Stimulated activated CD4-positive, alpha-beta T cell treated with anti-CD3 and anti-CD28 coated beads, Interleukin-2, amount 100 ng/mL, for 48 hours (primary cell): Measurements from ENCODE around the gene AMFR.
"Not testable (repeated sequence)": the region's sequence is repeated elsewhere in the genome, so short reads cannot be mapped to it uniquely, and the experiment has no call there.

Experiments used
- DNase-seq, 2 donors: peaks; one replicate each; pipeline ENCODE4 v3.0.0-alpha.2; 2020

The AMFR gene

DNA sequence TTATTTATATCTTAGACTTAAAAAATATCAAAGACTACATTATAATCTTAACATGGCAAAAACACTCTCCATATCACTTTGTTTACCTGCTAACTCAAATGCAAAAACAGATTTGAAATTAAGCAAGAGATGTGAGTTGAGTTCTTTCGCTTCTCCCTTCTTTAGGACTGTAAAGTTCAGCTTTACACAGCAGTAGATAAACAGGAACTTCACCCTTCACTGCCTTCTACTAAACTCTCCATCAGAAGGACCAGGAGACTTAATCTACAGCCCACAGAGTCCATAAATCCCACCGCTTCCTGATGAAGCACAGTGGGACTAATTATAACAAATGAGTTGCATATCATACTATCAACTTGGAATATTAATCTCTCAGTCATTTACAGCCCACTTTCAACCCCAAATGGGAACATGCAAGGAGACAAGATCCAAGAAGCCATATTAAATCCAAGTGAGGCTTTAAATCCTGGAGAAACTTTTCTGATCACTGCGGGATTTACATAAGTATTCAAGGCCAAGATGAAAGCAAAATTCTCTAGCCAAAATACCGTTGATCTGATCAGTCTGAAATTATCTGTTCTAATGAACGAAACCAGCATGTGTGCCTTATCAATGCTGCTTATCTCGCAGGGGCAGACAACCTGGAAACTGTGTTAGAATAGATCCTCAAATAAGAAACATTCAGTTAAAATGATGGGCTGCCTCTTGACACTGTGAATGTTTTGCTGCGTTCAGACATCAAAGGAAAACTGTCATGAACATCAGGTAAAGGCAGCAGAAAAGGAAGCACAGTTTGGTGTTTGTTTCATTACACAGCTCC, 1.6 kb downstream of the AMFR start:
- DNase-seq, result no peak

DNA sequence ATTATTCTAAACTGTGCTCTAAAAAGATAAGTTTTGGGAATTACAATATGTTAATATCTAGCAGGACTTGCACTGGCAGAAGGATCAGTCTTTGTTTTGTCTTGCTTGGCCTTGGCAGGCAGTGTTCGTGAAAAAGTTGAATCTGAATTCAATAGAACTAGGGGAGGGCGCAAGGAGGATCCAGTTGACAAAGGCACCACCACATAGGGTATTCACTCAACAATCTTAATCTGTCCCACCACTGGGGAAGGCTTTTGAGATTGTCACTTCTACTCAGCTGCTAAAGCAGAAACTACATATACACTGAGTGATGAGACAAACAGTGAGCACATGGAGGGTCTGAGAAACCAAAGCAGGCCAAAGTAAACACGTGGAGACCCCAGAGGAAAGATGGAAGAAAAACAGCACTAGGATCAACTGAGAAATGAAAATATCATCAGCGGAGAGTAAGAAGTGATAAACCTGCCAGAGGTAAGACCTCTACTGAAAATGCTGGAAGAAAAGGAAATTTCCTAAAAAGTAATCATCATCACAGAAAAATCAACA, 2.4 kb downstream of the AMFR start:
- DNase-seq, result no peak

DNA sequence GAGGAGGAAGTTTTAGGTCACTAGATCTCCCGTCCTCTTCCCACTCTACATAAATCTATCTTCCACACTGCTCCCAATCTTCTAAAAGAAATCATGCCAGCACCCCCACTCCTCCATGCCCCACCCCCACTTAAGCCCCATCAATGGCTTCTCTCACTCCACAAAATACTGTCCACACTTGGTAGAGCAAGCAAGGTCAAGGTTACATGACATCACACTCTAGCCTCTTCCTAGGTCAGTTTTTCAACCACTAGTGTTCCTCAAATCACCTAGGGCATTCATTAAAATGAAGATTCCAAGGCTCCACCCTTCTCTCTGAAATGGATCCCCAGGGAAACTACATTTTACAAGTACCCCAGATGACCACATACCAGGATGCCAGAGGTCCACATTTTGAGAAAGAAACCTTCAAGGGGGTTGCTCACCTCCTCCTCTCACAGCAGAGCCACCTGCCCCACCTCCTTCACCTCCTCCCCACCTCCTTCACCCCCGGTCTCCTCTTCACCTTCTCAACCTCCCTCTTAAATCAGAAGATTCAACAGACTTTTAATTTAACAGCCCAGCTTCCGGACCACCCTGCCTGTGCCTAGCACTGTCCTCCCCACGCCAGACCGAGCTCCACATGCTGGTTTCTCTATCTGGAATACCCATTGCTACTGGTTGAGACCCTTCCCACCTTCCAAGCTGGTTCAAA, 3.2 kb downstream of the AMFR start:
- DNase-seq, result no peak

DNA sequence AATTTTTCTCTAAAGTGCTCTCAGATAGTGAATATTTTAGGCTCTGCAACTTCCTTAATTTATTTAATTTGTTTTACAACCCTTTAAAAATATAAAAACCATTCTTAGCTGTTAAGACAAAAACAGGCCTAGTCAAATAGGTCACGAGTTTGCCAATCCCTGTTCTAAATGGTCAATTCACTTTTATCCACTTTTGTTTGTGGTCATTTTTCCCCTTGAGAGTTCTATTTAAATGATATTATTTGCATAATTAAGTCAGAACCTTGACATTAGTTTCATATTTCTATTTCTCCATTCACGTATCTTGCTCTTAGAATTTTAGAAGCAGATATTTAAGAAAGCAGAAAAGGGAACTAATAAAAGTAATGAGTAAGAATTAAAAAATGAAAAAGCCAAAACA, 4.0 kb downstream of the AMFR start:
- DNase-seq, result no peak

DNA sequence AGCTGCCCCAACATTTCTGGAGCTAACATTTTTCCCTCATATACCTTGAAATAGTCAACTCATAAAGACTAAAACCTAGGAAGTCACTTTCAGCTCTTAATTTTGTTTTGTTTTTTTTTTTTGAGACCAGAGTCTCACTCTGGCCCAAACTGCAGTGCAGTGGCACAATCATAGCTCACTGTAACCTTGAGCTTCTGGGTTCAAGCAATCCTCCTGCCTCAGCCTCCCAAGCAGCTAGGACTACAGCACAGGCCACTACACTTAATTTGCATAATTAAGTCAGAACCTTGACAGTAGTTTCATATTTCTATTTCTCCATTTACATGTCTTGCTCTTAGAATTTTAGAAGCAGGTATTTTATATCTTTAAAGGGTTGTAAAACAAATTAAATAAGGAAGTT, 4.7 kb downstream of the AMFR start:
- no peak for DNase-seq

DNA sequence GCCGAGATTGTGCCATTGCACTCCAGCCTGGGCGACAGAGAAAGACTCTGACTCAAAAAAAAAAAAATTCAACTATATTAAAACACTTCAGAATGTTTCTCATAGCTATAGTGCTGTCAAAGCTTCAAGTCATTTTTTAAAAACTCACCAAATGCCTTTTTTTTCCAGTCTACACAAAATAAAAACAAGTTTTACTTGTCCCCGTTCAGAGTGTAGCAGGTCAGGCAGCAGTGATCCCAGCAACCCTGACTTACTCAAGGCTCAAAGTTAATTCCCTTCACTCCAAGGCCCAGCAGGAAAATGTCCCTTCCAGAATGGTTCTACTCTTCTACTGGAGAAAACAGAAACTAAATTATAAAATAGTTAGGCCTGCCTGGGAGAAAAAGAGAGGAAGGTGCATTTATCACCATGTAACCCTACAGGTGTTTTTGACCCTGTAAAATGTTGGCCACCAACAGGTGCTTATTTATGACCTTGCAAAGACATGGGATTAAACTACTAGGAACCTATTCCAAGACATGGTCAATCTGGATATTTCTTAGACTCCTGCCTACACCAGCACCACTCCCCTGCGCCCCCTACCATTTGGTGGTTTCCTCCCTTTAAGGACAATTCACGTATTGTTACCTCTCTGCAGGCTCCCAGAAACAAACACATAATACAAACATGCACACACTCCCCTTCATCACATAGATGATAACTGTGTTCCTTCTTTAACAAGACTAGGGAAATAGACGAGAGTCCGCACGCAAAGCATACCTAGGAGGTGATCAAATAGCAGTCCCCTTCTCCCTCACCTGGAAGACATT, 5.4 kb downstream of the AMFR start:
- no peak for DNase-seq

DNA sequence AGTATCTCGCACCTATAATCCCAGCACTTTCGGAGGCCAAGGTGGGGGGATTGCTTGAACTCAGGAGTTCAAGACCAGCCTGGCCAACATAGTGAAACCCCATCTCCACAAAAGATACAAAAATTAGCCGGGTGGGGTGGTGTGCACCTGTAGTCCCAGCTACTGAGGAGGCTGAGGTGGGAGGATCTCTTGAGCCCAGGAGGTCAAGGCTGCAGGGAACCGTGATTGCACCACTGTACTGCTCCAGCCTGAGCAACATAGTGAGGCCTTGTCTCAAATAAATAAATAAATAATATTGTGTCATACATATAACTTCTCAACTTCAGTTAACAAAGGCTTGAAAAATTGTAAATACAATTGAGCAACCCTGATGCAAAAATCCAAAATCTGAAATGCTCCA, 8.2 kb downstream of the AMFR start:
- no peak for DNase-seq

DNA sequence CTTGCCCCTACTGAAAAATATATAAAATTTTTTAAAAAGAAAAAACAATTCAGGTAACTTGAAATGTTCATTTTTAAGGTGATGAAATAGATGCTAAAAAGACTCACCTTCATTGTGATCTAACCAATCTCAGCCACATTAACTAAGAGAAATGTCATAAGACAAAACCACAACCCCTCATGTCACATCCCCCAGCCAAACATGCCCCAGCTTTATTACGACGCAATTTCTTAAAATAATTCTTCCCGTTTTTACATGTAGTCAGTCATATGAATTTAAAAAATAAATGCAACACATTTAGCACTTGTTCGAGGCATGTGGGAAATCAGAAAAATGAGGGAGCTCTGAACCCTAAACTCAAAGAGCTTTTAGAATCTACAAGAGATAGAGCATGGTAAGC, 9.5 kb downstream of the AMFR start:
- DNase-seq, result no peak

DNA sequence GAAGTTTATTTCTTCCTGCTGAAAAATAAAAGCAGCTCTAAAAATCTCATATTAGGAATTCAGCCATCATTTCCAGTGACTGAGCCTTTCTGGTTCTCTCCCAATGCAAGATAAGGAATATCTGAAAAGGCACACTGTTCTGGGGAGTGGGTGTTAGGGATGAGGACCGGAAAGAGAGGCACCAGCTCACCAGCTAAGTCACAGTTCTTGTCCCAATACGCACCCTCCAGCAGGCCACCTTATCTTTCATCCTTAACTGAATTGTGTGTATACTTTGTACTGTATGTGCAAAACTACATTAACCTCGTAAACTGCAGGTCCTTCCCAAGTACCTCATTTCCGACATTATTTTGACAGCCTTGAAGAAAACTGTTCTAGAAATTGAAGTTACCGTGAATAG, 11.0 kb downstream of the AMFR start:
- DNase-seq, result no peak

DNA sequence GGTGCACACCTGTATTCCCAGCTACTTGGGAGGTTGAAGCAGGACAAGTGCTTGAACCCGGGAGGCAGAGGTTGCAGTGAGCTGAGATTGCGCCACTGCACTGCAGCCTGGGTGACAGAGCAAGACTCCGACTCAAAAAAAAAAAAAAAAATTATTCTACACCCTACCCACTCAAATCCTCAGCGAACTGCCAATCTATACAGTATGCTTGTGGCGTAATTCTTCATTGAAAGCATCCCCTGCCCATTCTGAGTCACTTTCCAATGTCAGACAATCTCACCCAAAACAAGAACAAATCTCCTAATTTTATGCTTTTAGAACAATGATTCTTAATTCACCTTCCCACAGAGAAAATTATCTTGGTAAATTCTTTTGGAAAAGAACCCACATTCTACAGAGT, 12.0 kb downstream of the AMFR start:
- no peak for DNase-seq

DNA sequence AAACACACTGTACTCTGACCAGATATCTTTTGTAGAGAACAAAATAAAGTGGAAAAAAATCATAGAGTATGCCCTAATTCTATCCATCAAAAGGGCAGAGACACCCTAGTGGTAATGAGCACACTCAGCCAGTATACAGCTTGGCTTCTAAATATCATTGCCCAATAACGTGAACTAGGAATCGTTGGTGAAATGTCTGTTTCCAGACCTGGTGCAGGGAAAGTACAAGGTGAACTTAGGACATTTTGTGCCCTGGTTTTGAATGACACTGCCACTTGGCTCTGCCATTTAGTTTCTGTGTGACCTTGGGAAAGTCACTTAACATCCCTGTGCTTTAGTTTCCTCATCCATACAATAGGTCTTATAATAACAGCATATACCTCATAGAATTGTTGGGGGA, 13.7 kb downstream of the AMFR start:
- no peak for DNase-seq

DNA sequence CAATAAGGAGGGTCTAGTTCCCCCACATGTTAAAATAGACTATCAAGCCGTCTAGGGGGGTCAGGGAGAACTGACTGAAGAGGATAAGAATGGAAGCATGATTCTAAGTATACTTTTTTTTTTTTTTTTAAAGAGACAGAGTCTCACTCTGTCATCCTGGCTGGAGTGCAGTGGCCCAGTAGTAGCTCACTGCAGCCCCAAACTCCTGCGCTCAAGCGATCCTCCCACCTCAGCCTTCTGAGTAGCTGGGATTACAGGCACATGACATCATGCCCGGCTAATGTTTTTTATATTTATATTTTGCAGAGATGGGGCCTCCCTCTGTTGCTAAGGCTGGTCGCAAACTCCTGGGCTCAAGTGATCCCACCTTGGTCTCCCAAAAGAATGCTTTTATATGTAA, 14.2 kb downstream of the AMFR start:
- DNase-seq, result no peak

DNA sequence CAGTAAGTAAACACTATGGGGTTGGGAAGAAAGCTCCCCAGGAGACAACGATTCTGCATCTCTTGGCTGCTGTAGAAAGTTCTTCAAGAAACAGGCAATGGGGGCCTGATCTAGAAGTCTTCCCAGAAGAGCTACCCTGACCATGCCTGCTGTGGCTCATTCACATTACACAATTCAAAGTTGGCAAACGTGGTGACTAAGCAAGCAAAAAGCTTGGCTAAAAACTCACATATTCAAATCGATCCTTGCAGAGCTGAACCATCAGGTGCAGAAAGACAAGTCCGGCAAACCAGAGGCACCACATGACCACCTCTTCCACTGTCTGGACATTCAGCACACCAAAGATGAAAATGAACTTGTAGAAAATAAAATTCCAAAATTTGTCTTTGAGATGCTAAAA, 16.1 kb downstream of the AMFR start:
- no peak for DNase-seq

DNA sequence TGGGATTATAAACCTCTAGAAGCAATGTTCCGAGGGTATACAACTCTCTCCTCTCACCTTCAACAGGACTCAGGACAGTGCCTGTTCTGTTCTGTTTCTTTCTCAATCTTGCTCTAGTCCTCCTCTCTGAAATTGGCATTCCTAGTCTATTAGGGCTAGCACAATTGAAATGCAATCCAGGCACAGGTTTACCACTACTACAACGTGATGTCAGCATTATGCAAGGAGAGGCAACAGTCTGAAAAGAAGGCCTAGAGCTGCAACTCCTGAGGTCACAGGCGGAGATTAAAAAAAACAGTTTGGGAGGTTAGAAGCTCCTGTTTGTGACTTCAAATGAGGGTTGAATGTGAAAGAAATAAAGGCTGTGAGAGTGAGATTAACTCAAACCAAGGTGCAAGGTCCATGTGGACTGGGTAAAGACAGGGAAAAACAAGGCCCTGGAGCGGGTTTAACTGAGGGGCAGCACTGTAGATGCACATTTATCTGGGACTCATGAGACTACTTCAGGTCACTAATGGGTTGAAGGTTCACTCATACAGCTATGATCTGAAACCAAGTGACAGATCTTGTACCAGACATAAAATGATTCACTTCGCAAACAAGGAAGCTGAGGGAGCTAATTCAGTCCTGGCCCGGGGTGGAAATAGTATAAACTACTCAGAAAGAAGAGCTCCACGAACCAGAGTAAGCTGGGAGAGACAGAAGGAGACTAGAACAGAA, 16.8 kb downstream of the AMFR start:
- DNase-seq, result no peak

DNA sequence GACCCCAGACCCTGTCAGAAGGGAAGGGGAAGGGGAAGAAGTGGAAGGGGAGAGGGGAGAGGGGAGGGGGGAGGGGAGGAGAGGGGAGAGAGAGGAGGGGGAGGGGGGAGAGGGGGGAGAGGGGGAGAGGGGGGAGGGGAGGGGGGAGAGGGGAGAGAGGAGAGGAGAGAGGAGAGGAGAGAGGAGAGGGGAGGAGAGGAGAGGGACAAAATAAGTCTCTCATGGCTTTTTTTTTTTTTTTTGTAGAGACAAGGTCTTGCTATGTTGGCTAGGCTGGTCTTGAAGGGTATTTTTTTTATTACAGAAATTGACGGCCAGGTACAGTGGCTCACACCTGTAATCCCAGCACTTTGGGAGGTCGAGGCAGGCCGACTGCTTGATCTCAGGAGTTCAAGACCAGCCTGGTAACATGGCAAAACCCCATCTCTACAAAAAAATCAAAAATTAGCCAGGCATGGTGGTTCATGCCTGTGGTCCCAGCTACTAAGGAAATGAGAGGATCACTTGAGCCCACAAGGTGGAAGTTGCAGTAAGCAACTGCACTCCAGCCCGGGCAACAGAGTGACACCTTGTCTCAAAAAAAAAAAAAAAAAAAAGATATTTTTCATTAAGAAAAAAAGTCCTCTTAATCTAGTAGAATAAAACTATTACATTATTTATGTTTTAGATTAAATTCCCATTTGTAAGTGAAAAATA, 19.2 kb downstream of the AMFR start:
- no peak for DNase-seq

DNA sequence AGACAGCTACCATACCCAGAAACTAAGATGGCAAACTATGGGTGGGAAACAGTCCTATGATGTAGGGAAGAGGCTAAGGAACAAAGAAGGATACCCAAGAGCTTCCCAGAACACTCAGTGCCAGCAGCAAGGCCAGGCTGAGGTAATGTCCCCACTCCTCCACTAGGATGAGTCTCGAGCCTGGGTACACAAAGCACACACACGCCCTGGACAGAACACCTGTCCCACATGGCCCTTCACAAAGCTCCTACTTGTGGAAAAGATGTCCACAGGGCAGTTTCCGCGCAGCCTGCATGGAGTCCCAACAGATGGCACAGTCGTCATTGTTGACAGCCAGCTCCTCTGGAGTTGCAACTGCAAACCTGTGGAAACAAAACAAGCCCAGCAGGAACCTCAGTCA, 23.9 kb downstream of the AMFR start:
- no peak for DNase-seq

DNA sequence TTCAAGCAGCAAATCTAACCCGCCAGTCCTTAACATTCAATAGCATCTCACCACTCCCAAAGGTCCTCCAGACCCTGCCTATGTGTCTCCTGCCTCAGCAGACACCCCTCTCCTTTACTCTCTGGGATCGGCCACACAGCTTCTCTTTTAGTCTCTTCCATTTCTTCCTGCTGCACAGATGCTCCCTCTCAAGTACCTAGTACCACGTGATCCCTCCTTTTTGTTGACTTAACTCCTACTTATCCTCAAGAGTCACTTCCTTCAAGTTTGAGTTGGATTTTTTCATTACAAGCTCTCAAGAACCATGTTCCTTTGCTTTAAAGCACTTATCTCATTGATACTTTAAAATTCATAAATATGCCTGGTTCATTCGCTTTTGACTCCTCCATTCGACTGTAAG, 24.9 kb downstream of the AMFR start:
- DNase-seq, result no peak

DNA sequence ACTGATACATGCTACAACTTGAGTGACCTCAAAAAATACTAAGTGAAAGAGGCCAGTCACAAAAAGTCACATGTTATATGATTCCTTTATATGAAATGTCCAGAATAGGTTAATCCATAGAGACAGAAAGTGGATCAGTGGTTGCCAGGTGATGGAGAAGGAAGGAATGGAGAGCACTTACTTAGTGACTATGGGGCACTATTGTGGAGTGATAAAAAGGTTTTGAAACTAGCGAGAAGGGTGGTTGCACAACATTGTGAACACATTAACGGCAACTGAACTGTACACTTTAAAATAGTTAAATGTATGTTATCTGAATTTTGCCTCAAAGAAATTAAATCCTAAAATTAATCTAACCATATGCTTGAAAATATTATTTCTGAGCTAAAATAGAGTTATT, 25.9 kb downstream of the AMFR start:
- no peak for DNase-seq

DNA sequence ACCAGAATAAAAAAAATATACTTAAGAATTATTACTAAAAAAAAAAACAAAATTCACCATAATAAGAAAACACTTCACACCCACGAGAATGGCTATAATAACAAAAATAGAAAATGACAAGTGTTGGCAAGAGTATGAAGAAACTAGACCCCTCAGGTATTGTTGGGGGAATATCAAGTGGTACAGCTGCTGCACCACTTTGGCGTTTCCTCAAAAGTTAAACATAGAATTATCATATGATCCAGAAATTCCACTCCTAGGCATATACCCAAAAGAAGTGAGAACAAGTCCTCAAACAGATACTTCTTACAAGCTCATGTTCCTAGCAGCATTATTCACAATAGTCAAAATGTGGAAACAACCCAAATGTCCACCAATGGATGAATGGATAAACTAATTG, 26.3 kb downstream of the AMFR start:
- DNase-seq, result no peak

DNA sequence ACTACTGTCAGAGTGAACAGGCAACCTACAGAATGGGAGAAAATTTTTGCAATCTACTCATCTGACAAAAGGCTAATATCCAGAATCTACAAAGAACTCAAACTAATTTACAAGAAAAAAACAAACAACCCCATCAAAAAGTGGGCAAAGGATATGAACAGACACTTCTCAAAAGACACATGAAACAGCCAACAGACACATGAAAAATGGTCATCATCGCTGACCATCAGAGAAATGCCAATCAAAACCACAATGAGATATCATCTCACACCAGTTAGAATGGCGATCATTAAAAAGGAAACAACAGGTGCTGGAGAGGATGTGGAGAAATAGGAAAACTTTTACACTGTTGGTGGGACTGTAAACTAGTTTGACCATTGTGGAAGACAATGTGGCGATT, 28.6 kb downstream of the AMFR start:
- DNase-seq, result not testable (repeated sequence)

DNA sequence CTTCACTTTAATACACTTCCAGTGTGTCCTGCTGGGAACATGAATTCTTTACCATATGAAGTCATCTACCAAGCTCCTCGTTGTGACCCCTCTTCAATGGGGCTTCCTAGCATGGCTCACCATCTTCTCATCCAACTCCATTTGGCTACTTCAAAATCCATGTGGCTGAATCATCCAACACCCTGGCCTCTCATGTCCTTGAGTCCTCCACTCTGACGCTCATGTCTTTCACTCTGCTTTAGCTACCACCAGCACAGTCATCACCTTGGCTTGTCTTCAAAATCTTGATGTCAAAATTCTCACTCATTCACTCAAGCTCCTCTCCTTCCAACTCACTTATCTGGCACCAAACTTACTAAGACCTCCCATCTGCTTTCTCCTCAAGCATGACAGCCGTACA, 35.8 kb downstream of the AMFR start:
- DNase-seq, result no peak

DNA sequence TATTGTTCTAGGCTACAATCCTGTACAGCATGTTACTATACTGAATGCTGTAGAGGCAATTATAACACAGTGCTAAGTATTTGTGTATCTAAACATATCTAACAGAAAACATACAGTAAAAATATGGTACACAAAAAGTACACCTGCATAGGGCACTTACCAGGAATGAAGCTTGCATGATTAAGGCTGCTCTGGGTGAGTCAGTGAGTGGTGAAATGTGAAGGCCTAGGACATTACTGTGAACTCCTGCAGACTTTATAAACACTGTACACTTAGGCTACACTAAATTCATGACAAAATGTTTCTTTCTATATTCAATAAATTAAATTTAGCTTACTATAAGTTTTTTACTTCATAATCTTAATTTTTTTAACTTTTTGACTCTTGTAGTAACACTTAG, 37.1 kb downstream of the AMFR start:
- DNase-seq, result no peak
